ENCODE results near the gene CAB39. TPM values are rescaled to one million over a fixed set of nuclear protein-coding genes. Genes with fewer than 3 reads are reported as not detected.

The CAB39 gene
- total RNA-seq, 1 donor from 2014 or later = 66.6 TPM

DNA sequence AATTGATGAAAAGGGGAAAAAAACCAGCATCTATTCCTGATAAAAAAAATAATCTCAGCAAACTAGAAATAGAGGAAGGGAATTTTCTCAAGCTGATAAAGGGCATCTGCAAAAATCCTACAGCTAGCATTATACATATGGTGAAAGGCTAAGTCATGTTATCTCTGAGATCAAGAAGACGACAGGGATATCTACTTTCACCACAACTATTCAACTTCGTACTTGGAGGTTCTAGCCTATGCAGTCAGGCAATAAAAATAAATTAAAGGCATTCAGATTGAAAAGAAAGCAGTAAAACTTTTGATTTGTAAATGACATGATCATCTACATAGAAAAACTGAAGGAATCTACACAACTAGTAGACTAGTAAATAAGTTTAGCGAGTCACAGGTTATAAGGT, 58.2 kb downstream of the CAB39 start:
- Mint-ChIP-seq H3K36me3 (ENCODE audit: low read depth, unreplicated experiment) (peaks cover 16% of the 10 kb centered on the region), H3K4me3 (ENCODE audit: unreplicated experiment) (no peak overlapping the region), H3K27me3 (ENCODE audit: low read depth, unreplicated experiment) (no peaks in the 10 kb centered on the region), H3K4me1 (ENCODE audit: low read depth, unreplicated experiment) (peaks cover 24% of the 10 kb centered on the region), H3K9me3 (ENCODE audit: unreplicated experiment) (peaks cover 4% of the 10 kb centered on the region), H3K27ac (ENCODE audit: unreplicated experiment) (no peak overlapping the region)
- Histone ChIP-seq H3K79me2 (ENCODE audit: insufficient read depth, low read length) (peaks cover 63% of the 10 kb centered on the region), H3K4me1 (ENCODE audit: insufficient read depth, low read length) (peaks cover 16% of the 10 kb centered on the region), H3K9ac (ENCODE audit: low read length) (no peak overlapping the region), H3K27me3 (ENCODE audit: insufficient read depth, low read length) (no peaks in the 10 kb centered on the region), H3K4me2 (ENCODE audit: low read length) (no peak overlapping the region), H3K4me3 (ENCODE audit: insufficient read depth, low read depth, low read length) (no peak overlapping the region), H4K20me1 (ENCODE audit: insufficient read depth, low read length) (peaks cover 6% of the 10 kb centered on the region), H3K27ac (ENCODE audit: low read depth, low read length) (no peak overlapping the region), H2AFZ (ENCODE audit: low read depth, low read length) (no peak overlapping the region), H3K9me3 (ENCODE audit: insufficient read depth, low read depth, low read length) (no peaks in the 10 kb centered on the region), H3K36me3 (ENCODE audit: insufficient read depth, low read length) (peaks cover 11% of the 10 kb centered on the region)
- no peak for FAIRE-seq
- DNase-seq (ENCODE audit: low read depth) = no peak
- TF ChIP-seq EZH2 (IDR thresholded peaks at IDR 0.05; ENCODE audit: insufficient read depth, low read length) = no peak
- TF ChIP-seq, protein P1, sequence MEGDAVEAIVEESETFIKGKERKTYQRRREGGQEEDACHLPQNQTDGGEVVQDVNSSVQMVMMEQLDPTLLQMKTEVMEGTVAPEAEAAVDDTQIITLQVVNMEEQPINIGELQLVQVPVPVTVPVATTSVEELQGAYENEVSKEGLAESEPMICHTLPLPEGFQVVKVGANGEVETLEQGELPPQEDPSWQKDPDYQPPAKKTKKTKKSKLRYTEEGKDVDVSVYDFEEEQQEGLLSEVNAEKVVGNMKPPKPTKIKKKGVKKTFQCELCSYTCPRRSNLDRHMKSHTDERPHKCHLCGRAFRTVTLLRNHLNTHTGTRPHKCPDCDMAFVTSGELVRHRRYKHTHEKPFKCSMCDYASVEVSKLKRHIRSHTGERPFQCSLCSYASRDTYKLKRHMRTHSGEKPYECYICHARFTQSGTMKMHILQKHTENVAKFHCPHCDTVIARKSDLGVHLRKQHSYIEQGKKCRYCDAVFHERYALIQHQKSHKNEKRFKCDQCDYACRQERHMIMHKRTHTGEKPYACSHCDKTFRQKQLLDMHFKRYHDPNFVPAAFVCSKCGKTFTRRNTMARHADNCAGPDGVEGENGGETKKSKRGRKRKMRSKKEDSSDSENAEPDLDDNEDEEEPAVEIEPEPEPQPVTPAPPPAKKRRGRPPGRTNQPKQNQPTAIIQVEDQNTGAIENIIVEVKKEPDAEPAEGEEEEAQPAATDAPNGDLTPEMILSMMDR (IDR thresholded peaks at IDR 0.05; ENCODE audit: insufficient read depth, low read depth, low read length) = no peak

DNA sequence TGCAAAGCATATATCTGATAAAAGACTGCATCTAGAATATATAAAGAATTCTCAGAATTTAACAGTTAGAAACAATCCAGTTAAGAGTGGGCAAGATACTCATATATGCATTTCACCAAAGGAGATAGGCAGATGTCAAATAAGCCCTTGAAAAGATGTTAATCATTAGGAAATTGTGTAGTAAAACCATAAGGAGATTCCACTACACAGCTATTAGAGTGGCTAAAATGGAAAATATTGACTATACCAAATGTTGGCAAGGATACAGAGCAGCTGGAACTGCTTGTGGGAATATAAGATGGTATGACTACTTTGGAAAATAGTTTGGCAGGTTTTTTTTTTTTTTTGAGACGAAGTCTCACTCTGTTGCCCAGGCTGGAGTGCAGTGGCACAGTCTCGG, 59.5 kb downstream of the CAB39 start:
- DNase-seq (ENCODE audit: low read depth) = no peak
- no peaks in the 10 kb centered on the region for H3K27me3 ChIP-seq (ENCODE audit: insufficient read depth, low read length)
- peaks cover 68% of the 10 kb centered on the region for H3K79me2 ChIP-seq (ENCODE audit: insufficient read depth, low read length)
- H3K4me2 ChIP-seq (ENCODE audit: low read length) = no peak overlapping the region
- H3K36me3 ChIP-seq (ENCODE audit: insufficient read depth, low read length) = peaks cover 8% of the 10 kb centered on the region
- no peak for TF ChIP-seq EZH2 (IDR thresholded peaks at IDR 0.05; ENCODE audit: insufficient read depth, low read length)
- TF ChIP-seq, protein P1 (IDR thresholded peaks at IDR 0.05; ENCODE audit: insufficient read depth, low read depth, low read length) = no peak
- Mint-ChIP-seq H3K4me3 (ENCODE audit: unreplicated experiment) (no peak overlapping the region), H3K27me3 (ENCODE audit: low read depth, unreplicated experiment) (no peaks in the 10 kb centered on the region), H3K36me3 (ENCODE audit: low read depth, unreplicated experiment) (peaks cover 15% of the 10 kb centered on the region), H3K9me3 (ENCODE audit: unreplicated experiment) (peaks cover 4% of the 10 kb centered on the region), H3K4me1 (ENCODE audit: low read depth, unreplicated experiment) (peaks cover 23% of the 10 kb centered on the region), H3K27ac (ENCODE audit: unreplicated experiment) (no peak overlapping the region)
- no peak overlapping the region for H3K9ac ChIP-seq (ENCODE audit: low read length)
- H3K27ac ChIP-seq (ENCODE audit: low read depth, low read length) = no peak overlapping the region
- no peaks in the 10 kb centered on the region for H3K9me3 ChIP-seq (ENCODE audit: insufficient read depth, low read depth, low read length)
- peaks cover 10% of the 10 kb centered on the region for H3K4me1 ChIP-seq (ENCODE audit: insufficient read depth, low read length)
- H4K20me1 ChIP-seq (ENCODE audit: insufficient read depth, low read length) = no peaks in the 10 kb centered on the region
- no peak overlapping the region for H3K4me3 ChIP-seq (ENCODE audit: insufficient read depth, low read depth, low read length)
- FAIRE-seq = no peak
- H2AFZ ChIP-seq (ENCODE audit: low read depth, low read length) = no peak overlapping the region

DNA sequence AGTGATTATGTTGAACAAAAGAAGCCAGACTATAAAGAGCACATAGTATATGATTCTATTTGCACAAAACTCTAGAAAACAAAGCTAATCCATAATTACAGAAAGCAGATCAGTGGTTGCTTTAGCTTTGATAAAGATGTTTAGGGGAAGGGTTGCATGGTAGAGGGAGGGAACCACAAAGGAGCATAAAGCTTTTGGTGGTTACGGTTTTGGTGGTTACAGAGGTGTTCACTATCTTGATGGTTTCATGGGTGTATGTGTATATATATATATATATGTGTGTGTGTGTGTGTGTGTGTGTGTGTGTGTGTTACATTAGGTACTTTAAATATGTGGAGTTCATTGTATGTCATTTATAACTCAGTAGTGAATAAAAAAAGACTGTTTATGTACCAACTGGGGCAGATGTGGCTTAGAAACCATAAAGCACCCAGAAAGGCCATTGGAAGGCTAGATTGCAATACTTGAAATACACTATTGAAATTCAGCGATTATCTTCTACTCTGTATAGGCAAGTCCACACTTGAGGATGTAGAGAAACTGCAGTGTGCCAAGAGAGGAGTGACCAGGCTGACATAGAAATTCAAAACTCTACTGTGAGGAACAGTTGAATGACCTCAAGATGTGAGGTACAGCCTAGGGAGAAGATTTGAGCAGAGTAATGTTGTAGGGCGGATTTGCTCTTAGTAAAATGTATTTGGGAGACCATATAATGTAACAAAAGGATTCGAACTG, 60.6 kb downstream of the CAB39 start:
- Mint-ChIP-seq H3K4me3 (ENCODE audit: unreplicated experiment) (no peak overlapping the region), H3K27ac (ENCODE audit: unreplicated experiment) (no peak overlapping the region), H3K27me3 (ENCODE audit: low read depth, unreplicated experiment) (no peaks in the 10 kb centered on the region), H3K4me1 (ENCODE audit: low read depth, unreplicated experiment) (peaks cover 31% of the 10 kb centered on the region), H3K9me3 (ENCODE audit: unreplicated experiment) (peaks cover 4% of the 10 kb centered on the region), H3K36me3 (ENCODE audit: low read depth, unreplicated experiment) (peaks cover 8% of the 10 kb centered on the region)
- Histone ChIP-seq H3K9ac (ENCODE audit: low read length) (no peak overlapping the region), H3K36me3 (ENCODE audit: insufficient read depth, low read length) (peaks cover 6% of the 10 kb centered on the region), H3K79me2 (ENCODE audit: insufficient read depth, low read length) (peaks cover 68% of the 10 kb centered on the region), H3K4me2 (ENCODE audit: low read length) (no peak overlapping the region), H3K9me3 (ENCODE audit: insufficient read depth, low read depth, low read length) (no peaks in the 10 kb centered on the region), H2AFZ (ENCODE audit: low read depth, low read length) (no peak overlapping the region), H4K20me1 (ENCODE audit: insufficient read depth, low read length) (no peaks in the 10 kb centered on the region), H3K27ac (ENCODE audit: low read depth, low read length) (no peak overlapping the region), H3K27me3 (ENCODE audit: insufficient read depth, low read length) (no peaks in the 10 kb centered on the region), H3K4me3 (ENCODE audit: insufficient read depth, low read depth, low read length) (no peak overlapping the region), H3K4me1 (ENCODE audit: insufficient read depth, low read length) (peaks cover 19% of the 10 kb centered on the region)
- no peak for DNase-seq (ENCODE audit: low read depth)
- no peak for FAIRE-seq
- TF ChIP-seq, protein P1 (IDR thresholded peaks at IDR 0.05; ENCODE audit: insufficient read depth, low read depth, low read length) = no peak
- no peak for TF ChIP-seq EZH2 (IDR thresholded peaks at IDR 0.05; ENCODE audit: insufficient read depth, low read length)
